GM18511 (cell line): Measurements from ENCODE around the gene PHPT1.
"Not testable (repeated sequence)": the region's sequence is repeated elsewhere in the genome, so short reads cannot be mapped to it uniquely, and the experiment has no call there.

Experiments
- ATAC-seq: cut with Tn5 transposase; IDR thresholded peaks from one replicate; pipeline ENCODE4 v1.9.1; 2021; ENCODE audit warnings: mild to moderate bottlenecking, moderate library complexity; ENCODE audit not compliant: unreplicated experiment

Gene PHPT1

DNA sequence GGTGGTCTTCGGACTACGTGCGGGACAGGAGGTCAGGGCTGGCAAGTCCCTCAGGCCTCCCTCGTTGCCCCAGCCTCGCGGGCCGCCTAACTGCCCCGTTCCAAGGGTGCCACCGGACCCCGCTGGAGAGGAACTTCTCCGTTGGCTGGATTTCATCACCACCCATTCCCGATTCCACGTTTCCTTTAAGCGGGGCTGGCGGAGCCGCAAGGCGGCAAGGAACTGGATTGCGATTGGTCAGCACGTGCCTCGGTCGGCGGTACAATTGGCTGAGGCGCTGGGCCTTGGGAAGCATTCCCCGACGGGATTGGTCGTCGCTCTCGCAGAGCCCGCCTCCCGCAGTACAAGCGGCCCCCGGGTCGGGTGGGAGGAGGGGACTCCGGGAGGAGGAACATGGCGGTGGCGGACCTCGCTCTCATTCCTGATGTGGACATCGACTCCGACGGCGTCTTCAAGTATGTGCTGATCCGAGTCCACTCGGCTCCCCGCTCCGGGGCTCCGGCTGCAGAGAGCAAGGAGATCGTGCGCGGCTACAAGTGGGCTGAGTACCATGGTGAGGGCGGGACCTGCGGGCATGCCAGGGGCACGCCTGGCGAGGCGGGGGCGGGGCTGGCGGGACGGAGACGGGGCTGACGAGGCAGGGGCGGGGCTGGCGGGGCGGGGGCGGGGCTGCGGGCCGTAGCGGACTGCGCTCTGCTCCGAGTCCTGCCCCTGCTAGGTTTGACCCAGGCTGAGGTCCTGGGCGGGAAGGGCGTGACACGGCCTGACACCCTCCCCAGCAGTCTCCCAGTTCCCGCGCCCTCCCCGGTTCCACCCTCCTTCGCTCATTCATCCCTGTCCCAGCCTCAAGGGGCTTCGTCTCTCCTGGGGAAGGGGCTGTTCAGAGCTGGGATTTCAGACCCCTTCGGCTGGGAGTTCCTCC, at the start of gene PHPT1:
Gene PHPT1 (plus strand): TSS at position 372 of the 922 bp plus-strand sequence. CDS start 22 bp downstream, at position 394.
- peak; percentile 80 for ATAC-seq

DNA sequence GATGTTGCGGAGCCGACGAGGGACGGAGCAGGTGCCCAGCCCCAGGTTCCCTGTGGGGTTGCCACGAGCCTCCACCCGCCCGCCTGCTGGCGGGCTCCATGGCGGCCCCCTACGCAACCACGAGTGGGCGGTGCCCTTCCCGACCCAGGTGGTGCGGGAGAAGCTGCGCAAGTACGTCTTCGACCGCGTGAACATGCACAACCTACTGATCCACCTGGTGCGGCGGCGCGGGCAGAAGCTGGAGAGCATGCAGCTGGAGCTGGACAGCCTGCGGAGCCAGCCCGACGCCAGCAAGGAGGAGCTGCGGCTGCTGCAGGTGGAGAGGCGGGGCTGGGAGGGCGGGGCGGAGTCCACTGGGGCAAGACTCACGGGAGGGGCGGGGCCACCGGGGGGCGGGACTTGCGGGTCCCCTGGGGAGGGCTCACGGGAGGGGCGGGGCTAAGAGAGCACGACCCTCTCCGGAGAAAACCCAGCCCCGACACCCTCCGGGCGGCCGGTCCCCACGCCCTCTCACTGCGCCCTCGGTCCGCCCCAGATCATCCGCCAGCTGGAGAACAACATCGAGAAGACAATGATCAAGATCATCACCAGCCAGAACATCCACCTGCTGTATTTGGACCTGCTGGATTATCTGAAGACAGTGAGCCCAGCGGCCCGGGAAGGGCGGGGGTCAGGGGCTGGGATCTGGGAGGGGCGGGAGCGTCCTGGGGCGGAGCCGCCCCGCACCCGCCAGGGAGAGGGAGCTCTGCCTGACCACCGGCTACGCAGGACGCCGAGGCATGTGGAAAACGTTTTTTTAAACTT, 49.2 kb upstream of the PHPT1 start:
- peak; percentile 58 for ATAC-seq

DNA sequence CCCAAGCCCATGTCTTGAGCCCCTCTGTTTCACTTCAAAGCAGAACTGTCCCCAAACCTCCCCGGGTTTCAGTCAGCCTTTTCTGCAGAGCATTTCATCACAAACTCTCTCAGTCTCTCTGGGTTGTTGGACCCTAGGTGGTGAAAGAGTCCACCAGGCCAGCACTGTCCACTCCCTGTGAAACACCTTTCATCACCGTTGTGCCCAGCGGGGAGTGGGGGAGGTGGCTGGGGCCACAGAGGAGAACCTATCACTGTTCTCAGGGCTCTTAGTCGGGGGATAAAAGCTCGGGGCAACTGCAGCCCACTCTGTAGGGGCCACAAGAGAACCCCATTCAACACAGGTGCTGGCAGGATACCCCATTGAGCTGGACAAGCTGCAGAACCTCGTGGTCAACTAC, 46.9 kb upstream of the PHPT1 start:
- ATAC-seq: no peak

DNA sequence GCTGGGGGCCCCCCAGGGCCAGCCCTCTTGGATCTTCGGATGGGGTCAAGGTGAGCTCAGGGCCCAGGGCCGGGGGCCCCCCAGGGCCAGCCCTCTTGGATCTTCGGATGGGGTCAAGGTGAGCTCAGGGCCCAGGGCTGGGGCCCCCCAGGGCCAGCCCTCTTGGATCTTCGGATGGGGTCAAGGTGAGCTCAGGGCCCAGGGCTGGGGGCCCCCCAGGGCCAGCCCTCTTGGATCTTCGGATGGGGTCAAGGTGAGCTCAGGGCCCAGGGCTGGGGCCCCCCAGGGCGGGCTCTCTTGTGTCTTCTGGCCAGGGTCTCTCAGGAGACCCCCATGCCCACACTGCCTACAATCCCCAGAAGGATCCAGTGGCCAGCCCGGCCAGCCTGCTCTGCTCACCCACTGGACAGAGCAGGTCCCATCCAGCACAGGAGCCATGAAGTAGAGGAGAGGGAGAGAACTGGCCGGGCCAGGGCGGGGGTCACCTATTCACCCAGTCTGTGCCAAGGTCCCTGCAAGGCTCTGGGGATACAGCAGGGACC, 46.1 kb upstream of the PHPT1 start:
- not testable (repeated sequence) for ATAC-seq

DNA sequence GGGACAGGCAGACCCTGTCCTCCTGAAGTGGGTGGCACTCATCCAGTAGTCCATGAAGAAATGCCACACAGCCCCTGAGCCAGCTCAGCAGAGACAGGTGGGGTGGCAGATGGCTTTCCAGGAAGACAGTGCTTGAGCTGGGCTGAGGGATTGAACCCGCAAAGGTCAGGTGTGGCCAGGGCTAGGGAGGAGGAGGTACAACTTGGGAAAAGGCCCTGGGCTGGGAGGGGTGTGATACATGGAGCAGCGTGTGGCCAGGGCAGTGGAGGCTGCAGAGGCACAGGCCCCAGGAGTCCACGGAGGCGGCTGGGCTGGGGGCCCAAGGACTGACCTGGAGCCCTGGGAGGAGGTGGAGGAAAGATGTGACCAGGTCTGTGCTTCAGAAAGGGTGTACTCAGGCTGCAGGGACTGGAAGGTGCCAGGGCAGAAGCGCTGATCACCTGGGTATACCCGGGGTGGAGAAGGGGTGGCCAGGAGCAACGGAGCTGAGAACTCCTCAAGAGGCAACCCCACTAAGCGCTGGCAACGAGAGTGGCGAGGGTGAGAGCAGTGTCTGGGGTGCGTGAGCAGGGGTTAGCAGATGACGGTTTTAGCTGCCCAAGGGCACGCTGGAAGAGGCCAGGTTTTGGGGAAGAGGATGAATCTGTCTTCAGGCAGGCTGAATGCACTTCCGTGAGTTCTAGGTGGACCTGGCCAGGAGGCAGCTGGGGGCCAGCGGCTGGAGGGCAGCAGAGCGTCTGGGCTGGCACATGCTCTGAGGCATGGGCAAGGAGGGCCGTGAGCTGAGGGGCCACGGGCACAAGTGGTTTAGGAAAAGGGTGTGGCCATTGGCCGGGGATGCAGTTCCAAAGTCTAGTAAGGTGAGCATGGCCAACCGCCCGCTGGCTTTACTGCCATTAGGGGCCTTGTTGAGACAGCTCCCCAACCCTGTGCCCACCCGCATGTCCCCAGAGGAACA, 45.4 kb upstream of the PHPT1 start:
- ATAC-seq: no peak

DNA sequence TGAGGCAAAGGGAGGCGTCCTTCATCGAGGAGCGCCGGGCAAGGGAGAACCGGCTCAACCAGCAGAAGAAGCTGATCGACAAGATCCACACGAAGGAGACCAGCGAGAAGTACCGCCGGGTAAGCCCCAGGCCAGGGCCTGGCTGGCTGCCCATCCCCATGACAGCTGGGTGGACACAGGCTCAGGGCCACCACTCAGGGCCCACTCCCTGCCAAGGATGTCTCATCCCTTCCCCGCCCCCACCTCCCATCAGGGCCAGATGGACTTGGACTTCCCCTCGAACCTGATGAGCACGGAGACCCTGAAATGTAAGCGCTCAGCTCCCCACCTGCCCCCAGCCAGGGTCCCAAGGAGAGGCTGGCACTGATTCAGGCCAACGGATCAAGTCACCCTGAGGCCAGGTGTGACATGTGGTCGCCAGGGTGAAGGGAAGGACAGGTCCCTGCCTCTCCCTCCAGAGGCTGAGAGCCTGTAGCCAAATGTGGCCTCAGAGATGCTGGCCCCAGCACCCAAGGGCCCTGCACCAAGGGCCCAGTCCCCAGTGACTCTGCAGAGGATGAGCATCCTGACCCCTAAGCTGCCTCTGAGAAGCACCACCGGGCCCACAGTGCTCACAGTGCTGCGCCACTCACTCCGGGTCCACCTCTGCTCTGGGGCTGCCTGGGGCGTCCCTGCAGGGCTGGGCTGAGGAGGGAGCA, 44.6 kb upstream of the PHPT1 start:
- no peak for ATAC-seq

DNA sequence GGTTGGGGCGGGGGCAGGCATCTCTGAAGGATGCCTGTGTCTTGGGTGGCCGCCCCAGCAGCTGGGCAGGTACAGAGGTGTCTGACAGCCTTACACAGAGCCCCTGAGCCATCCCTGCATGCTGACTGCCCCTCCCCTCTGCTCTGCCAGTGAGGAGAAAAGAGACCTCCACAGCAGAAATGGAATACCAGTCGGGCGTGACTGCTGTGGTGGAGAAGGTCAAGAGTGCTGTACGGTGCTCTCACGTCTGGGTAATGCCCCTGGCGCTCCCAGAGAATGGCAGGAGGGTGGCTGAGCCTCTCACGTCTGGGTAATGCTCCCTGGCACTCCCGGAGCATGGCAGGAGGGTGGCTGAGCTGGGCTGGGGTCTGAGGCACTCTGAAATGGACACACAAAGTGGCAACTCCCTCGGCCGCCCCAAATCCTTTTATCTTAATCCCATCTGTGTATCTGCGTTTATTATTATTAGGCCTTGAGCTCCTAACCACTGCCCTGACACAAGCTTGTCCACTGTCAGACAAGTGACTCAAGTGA, 43.9 kb upstream of the PHPT1 start:
- no peak for ATAC-seq

DNA sequence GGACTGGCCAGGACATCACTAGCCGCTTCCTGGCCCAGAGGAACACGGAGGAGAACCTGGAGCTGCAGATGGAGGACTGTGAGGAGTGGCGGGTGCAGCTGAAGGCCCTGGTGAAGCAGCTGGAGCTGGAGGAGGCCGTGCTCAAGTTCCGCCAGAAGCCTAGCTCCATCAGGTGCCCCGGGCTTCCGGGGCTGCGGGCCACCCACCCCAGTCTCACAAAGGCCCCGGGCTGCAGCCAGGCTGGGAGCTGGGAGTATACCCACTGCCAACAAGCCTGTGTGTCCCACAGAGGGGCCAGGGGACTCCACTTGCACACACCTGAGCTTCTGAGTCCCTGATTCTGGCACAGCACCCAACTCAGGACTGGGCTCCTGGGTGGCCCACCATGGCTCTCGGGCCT, 43.1 kb upstream of the PHPT1 start:
- no peak for ATAC-seq

DNA sequence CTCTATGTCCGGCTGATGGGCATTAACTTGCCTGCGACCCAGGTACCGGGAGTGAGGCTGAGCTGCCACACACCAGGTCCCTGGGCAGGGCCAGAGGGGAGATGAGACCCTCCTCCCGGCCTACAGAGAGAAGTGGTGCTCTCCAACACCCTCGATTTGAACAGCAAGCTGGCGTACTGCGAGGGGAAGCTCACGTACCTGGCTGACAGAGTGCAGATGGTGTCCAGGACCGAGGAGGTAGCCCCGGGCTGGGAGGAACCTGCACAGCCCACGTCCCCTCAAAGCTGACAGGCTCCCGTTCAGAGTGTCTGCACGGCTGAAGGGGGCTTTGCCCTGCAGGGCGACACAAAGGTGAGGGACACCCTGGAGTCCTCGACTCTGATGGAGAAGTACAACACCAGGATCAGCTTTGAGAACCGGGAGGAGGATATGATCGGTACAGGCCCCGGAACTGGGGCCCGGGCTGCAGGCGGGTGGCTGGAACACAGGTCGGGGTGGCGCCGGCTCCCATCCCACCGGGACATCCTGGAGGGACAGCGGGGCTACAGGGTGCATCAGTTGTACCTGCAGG, 42.5 kb upstream of the PHPT1 start:
- ATAC-seq: no peak

DNA sequence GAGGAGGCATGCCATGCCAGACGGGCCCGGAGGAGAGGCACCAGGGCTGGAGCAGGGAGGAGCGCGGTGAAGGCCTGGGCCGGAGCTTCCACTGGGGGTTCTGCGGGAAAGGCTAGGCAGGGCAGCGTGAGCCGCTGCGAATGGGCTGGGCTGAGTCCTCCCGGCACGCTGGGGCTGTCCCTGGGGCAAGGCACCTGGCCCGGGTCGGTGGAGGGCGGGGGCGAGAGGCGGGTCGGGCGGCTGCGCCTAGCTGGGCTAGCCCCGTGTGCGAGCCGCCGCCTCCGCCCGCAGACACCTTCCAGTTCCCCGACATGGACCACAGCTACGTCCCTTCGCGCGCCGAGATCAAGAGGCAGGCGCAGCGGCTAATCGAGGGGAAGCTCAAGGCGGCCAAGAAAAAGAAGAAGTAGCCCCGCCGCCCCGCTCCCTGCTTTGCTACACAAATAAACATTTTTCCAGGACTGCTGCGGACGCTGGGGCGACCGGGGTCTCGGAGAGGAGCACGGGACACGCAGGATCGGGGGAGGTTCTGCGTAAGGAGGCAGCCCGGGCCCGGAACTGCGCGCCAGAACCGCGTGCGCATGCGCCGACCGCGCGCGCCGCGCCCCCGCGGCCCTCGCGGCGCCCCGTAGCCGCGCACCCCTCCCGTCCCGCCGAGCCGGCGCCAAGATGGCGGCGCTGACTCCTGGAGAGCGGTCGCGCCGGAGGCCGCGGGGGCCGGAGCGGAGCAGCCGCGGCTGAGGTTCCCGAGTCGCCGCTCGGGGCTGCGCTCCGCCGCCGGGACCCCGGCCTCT, 41.7 kb upstream of the PHPT1 start, which contains the start of gene RABL6:
Gene RABL6 (plus strand): TSS at position 668 of the 794 bp plus-strand sequence. CDS start 249 bp downstream, outside the sequence.
- peak; percentile 87 for ATAC-seq

DNA sequence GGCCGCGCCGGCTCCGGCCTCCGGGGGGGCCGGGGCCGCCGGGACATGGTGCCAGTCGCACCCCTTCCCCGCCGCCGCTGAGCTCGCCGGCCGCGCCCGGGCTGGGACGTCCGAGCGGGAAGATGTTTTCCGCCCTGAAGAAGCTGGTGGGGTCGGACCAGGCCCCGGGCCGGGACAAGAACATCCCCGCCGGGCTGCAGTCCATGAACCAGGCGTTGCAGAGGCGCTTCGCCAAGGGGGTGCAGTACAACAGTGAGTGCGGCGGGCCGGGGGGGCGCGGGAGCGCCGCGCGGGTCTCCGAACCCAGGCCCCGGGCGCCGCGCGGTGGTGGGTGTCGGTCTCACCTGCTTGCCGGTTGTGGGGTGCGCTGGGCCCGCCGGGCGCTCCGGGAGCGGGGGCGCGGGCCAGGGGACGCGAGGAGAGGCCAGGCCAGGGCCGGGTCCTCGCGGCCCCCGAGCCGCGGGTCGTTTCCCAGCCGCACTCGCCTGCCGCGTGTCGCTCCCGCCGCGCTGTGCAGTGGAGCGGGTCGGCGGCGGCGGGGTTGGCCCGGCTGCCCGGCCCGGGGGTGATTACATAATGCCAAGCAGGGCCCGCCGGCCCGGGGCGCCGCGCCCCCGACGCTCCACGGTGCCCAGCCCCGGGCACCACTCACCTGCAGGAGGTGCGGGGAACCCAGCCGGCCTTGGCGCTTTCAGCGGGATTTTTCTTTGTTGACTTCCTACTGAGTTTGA, 41.0 kb upstream of the PHPT1 start:
- peak; percentile 40 for ATAC-seq

DNA sequence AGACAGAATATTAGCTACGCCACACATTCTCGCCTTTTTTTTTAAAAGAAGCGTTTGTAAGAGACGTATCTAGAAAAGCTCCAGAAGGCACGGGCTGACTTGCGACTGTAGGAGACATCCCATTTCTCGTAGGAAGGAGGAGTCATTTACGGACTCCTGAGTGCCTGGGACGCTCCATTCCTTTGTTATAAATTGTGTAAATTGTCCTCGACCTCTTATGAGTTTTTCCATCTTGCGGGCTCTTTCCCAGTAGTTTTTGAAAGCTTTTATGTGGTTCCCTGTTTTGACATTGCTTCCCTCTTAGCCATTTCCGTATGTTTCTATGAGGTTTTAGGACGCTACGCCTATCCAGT, 40.4 kb upstream of the PHPT1 start:
- no peak for ATAC-seq

DNA sequence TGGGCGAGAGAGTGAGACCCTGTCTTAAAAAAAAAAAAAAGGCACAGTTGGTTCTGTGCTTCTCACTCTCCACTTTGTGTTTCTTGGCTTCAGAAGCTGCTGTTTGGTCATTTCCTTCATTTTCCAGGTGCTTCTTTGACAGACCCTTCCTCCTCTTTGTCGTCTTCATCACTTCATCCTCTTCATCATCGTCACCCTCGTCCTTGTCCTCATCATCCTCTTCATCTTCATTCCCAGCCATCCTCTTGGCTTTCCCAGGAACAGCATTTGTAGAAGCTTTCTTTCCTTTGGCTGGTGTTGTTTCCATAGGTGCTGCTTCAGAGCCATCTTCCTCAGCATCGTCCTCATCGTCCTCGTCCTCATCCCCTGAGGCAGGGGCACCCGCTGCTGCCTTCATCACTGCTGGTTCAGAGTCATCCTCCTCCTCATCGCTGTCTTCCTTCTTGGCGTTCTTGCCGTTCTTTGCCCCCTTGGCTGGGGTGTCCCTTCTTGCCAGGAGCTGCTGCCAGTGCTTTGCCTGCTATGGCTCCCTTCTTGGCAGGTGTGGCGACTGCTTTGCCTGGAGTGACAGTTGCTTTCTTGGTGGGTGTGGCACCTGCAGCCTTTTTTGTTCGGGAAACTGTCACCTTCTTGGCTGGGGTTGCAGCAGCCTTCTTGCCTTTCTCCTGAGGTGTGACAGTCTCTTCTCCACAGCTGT, 34.3 kb upstream of the PHPT1 start:
- ATAC-seq: no peak

DNA sequence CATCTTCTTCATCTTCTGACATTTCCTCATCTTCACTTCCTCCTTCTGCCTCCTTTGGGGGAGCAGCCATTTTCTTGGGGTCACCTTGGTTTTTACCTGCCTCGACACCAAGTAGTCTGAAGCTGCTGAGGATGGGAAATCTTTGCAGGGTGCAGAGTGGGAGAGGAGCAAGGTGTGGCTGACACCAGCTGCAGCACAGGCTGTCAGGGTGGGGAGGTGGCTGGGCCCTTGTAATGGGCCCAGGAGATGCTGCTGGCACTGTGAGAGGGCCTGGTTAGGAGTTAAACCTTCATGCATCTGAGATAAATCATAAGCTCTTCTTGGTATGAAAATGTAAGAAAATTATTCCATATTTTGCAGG, 33.8 kb upstream of the PHPT1 start:
- no peak for ATAC-seq

DNA sequence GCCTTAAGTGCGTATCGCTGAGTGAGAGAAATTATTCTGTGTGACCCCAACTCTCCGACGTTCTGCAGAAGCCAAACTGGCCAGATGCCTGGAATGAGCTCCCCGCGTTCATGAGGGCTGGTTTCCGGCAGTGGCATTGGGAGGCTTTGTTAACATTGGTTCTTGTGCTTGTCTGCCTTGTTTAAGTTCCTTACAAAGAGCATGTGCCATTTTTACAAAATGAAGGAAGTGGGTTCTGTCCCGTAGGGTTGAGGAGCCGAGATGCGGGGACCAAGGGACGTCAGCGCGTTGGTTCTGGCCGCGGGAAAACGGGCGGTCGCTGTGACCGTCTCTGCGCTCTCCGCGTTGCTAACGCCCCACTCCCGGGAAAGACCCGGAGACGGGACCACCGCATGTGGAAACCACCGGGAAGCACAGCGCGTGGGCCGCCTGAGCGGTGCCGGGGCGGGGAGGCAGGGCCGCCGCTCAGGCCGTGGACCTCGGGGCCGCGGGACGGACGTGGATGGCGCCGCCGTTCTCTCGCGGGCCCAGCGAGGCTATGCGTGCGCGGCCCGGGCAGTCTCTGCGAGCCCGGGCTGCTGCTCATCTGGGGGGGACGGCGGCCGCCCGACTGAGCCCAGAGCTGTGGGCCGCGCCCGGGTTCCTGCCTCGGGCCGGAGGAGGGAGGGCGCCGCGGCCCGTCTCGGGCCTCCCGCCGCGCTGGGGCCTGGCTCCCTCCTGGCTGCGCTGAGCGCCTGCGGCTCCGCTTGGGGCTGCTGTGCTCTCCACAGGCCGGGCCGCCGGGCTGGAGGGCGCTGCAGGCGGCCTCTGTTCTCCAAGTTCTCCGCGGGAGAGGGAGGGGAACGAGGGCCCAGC, 28.0 kb upstream of the PHPT1 start:
- ATAC-seq: no peak

DNA sequence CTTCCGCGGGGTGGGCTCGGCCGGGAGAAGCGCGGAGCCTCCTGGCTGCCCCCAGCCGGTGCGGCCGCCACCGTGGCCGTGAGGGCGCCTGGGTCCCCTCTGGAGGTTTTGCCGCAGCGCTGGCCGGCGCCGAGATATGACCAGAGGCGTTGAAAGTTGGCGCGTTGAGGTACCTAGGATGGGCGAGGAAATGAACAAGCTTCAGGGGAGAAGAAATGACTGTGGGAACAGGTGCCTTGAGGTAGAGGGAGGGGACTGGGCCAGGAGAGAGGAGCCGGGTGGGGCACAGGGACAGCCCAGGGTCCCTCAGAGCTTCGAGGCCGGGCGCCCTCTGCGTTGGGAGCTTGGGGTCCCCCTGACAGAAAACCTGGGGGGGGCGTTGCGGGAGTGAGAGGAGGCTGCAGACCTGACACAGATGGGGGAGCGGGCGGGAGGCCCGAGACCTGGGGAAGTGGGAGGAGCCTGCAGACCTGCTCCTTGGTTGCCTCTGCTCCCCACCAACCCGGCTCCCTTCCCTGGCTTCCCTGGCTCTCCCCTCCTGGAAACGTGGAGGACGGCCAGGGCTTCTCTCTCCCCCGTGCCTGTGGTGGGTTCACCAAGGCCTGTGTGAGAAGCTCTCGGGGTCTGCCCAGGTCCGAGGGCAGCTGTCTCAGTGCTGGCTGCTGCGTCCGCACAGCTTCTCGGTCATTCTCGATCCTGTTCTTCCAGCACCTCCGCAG, 27.2 kb upstream of the PHPT1 start:
- ATAC-seq: no peak
